IMR-90 (cell line): Measurements from ENCODE around the gene PANK4. TPM values are rescaled to one million over a fixed set of nuclear protein-coding genes. Genes with fewer than 3 reads are reported as not detected.

ENCODE experiments used
- ATAC-seq: fragments of 200-7000 bp; cut with Tn5 transposase; 2 replicates; pipeline ENCODE4 v1.9.1; 2020; ENCODE audit warnings: low read depth, mild to moderate bottlenecking, moderate library complexity
- BruUV-seq: library from RNA; stranded (reverse); fragments of 400-500 nt; replicated peaks from 2 replicates; lab custom pipeline; 2021; lab: Mats Ljungman, UMichigan
- CTCF ChIA-PET: fragments of 300-600 bp; formaldehyde crosslinking; extraction: SDS; loops from one replicate; lab custom pipeline; 2021; ENCODE audit warnings: antibody characterized with exemption; lab: Yijun Ruan, JAX
- POLR2A ChIA-PET: fragments of 300-600 bp; sonication (Branson Sonifier 250); formaldehyde crosslinking; loops from one replicate; lab custom pipeline; 2022; ENCODE audit warnings: antibody characterized with exemption; ENCODE audit not compliant: unreplicated experiment; lab: Charles Lee
- DNase-seq: peaks from one replicate; pipeline ENCODE4 v3.0.0; 2013
- H2AFZ ChIP-seq: replicated peaks from 2 replicates; pipeline ENCODE3; 2013; ENCODE audit warnings: low read length, mild to moderate bottlenecking; ENCODE audit not compliant: poor library complexity
- H2AK5ac ChIP-seq: 2 replicates; pipeline ENCODE4 v1.6.1; 2013; ENCODE audit warnings: low read depth, low read length, inconsistent platforms
- H2AK9ac ChIP-seq: replicated peaks from 2 replicates; pipeline ENCODE3; 2013; ENCODE audit warnings: mild to moderate bottlenecking, low read depth, low read length, moderate library complexity; ENCODE audit not compliant: poor library complexity
- H2BK120ac ChIP-seq: 2 replicates; pipeline ENCODE4 v1.6.1; 2013; ENCODE audit warnings: low read depth, low read length, inconsistent platforms
- H2BK15ac ChIP-seq: 3 replicates; pipeline ENCODE4 v1.6.1; 2013; ENCODE audit warnings: low read depth, low read length, inconsistent platforms
- H2BK20ac ChIP-seq: 2 replicates; pipeline ENCODE4 v1.6.1; 2013; ENCODE audit warnings: low read depth, mild to moderate bottlenecking, inconsistent platforms, low read length, moderate library complexity
- H2BK5ac ChIP-seq: 2 replicates; pipeline ENCODE4 v1.6.1; 2013; ENCODE audit warnings: mild to moderate bottlenecking, low read depth, low read length, inconsistent platforms; ENCODE audit not compliant: poor library complexity, severe bottlenecking
- H3K14ac ChIP-seq: replicated peaks from 2 replicates; pipeline ENCODE4 v1.6.1; 2013; ENCODE audit warnings: low read depth, low read length, inconsistent platforms
- H3K18ac ChIP-seq: 2 replicates; pipeline ENCODE4 v1.6.1; 2013; ENCODE audit warnings: low read depth, low read length, control low read depth
- H3K23ac ChIP-seq: 2 replicates; pipeline ENCODE4 v1.6.1; 2013; ENCODE audit warnings: low read depth, low read length, inconsistent platforms
- H3K27ac ChIP-seq: 2 replicates; pipeline ENCODE4 v1.5.1; 2013; ENCODE audit warnings: mild to moderate bottlenecking, control low read depth, low read length; ENCODE audit not compliant: insufficient read depth
- H3K27me3 ChIP-seq: 2 replicates; pipeline ENCODE4 v1.6.1; 2013; ENCODE audit warnings: low read length; ENCODE audit not compliant: control insufficient read depth, insufficient read depth
- H3K36me3 ChIP-seq: 2 replicates; pipeline ENCODE4 v1.6.1; 2013; ENCODE audit warnings: low read length, mixed read lengths; ENCODE audit not compliant: control insufficient read depth, insufficient read depth
- H3K4ac ChIP-seq: 2 replicates; pipeline ENCODE4 v1.6.1; 2013; ENCODE audit warnings: low read depth, low read length, inconsistent platforms
- H3K4me1 ChIP-seq: 2 replicates; pipeline ENCODE4 v1.6.1; 2013; ENCODE audit warnings: low read length, mixed read lengths; ENCODE audit not compliant: control insufficient read depth, insufficient read depth
- H3K4me2 ChIP-seq: 2 replicates; pipeline ENCODE4 v1.6.1; 2013; ENCODE audit warnings: low read depth, mild to moderate bottlenecking, control low read depth, low read length, moderate library complexity
- H3K4me3 ChIP-seq: 2 replicates; pipeline ENCODE4 v1.5.1; 2013; ENCODE audit warnings: low read depth, mild to moderate bottlenecking, control low read depth, low read length, moderate library complexity; ENCODE audit not compliant: insufficient read depth
- H3K56ac ChIP-seq: 2 replicates; pipeline ENCODE4 v1.6.1; 2013; ENCODE audit warnings: low read length, inconsistent platforms; ENCODE audit not compliant: insufficient read depth; ENCODE audit errors: extremely low read depth
- H3K79me1 ChIP-seq, 2 experiments: 2 replicates each; pipeline ENCODE4 v1.6.1; 2013; ENCODE audit warnings: low read length in 2 of 2, inconsistent platforms in 1 of 2, low read depth in 1 of 2
- H3K9ac ChIP-seq: 2 replicates; pipeline ENCODE4 v1.6.1; 2013; ENCODE audit warnings: low read depth, low read length, control low read depth
- H3K9me1 ChIP-seq: 2 replicates; pipeline ENCODE4 v1.6.1; 2013; ENCODE audit warnings: low read length, inconsistent platforms; ENCODE audit not compliant: insufficient read depth
- H3K9me3 ChIP-seq: 2 replicates; pipeline ENCODE4 v1.6.1; 2013; ENCODE audit warnings: low read length; ENCODE audit not compliant: control insufficient read depth, insufficient read depth
- H4K20me1 ChIP-seq: 2 replicates; pipeline ENCODE4 v1.6.1; 2013; ENCODE audit warnings: low read length, inconsistent platforms; ENCODE audit not compliant: insufficient read depth
- H4K5ac ChIP-seq: 2 replicates; pipeline ENCODE4 v1.6.1; 2013; ENCODE audit warnings: mild to moderate bottlenecking, low read depth, low read length, control low read depth
- H4K8ac ChIP-seq, 2 experiments: 2 replicates each; pipeline ENCODE4 v1.6.1; 2013; ENCODE audit warnings: low read depth in 2 of 2, low read length in 2 of 2, control low read depth in 1 of 2, inconsistent platforms in 1 of 2
- H4K91ac ChIP-seq: 2 replicates; pipeline ENCODE4 v1.6.1; 2013; ENCODE audit warnings: low read depth, low read length, inconsistent platforms; ENCODE audit not compliant: insufficient read depth
- BHLHE40 ChIP-seq: fragments of 150-350 bp; IDR thresholded peaks from 2 replicates; pipeline ENCODE4 v1.6.1; 2016; ENCODE audit warnings: mild to moderate bottlenecking, low read depth, low read length
- CEBPB ChIP-seq: IDR thresholded peaks from 2 replicates; pipeline ENCODE4 v1.6.1; 2012; ENCODE audit warnings: low read depth, low read length, improper control_type of control experiment
- CHD1 ChIP-seq: IDR thresholded peaks from 2 replicates; pipeline ENCODE4 v1.6.1; 2012; ENCODE audit warnings: low read depth, low read length, improper control_type of control experiment
- CTCF ChIP-seq: conservative IDR thresholded peaks from 2 replicates; pipeline ENCODE4 v1.5.1; 2012; ENCODE audit warnings: mild to moderate bottlenecking, low read depth, low read length, improper control_type of control experiment
- ELK1 ChIP-seq: fragments of 150-350 bp; IDR thresholded peaks from 2 replicates; pipeline ENCODE4 v1.6.1; 2016; ENCODE audit warnings: low read depth, mild to moderate bottlenecking, low read length, moderate library complexity, borderline replicate concordance
- FOS ChIP-seq: fragments of 150-350 bp; IDR thresholded peaks from 2 replicates; pipeline ENCODE4 v1.6.1; 2016; ENCODE audit warnings: low read depth, low read length
- MAFK ChIP-seq: IDR thresholded peaks from 2 replicates; pipeline ENCODE4 v1.6.1; 2012; ENCODE audit warnings: low read depth, low read length, improper control_type of control experiment
- MAZ ChIP-seq: IDR thresholded peaks from 2 replicates; pipeline ENCODE4 v1.6.1; 2012; ENCODE audit warnings: low read depth, mild to moderate bottlenecking, low read length, improper control_type of control experiment, moderate library complexity, borderline replicate concordance
- MXI1 ChIP-seq: IDR thresholded peaks from 2 replicates; pipeline ENCODE4 v1.6.1; 2012; ENCODE audit warnings: low read depth, mild to moderate bottlenecking, low read length, moderate library complexity, borderline replicate concordance
- NFE2L2 ChIP-seq: fragments of 150-350 bp; IDR thresholded peaks from 2 replicates; pipeline ENCODE4 v1.6.1; 2016; ENCODE audit warnings: low read depth, mild to moderate bottlenecking, low read length
- POLR2A ChIP-seq: IDR thresholded peaks from 2 replicates; pipeline ENCODE4 v1.6.1; 2012; ENCODE audit warnings: mild to moderate bottlenecking, low read depth, low read length
- RAD21 ChIP-seq: IDR thresholded peaks from 2 replicates; pipeline ENCODE4 v1.6.1; 2012; ENCODE audit warnings: low read length, improper control_type of control experiment
- RCOR1 ChIP-seq: IDR thresholded peaks from 2 replicates; pipeline ENCODE4 v1.6.1; 2012; ENCODE audit warnings: mild to moderate bottlenecking, low read length, improper control_type of control experiment; ENCODE audit not compliant: insufficient replicate concordance
- RFX5 ChIP-seq: IDR thresholded peaks from 2 replicates; pipeline ENCODE4 v1.8.0; 2012; ENCODE audit warnings: low read depth, mild to moderate bottlenecking, low read length, moderate library complexity
- SMC3 ChIP-seq: fragments of 150-350 bp; IDR thresholded peaks from 2 replicates; pipeline ENCODE4 v1.6.1; 2016; ENCODE audit warnings: low read depth, mild to moderate bottlenecking, antibody characterized with exemption, low read length, moderate library complexity
- USF2 ChIP-seq: fragments of 150-350 bp; IDR thresholded peaks from 2 replicates; pipeline ENCODE4 v1.6.1; 2017; ENCODE audit warnings: mild to moderate bottlenecking, antibody characterized with exemption, low read length, low read depth
- WGBS, 2 experiments: methylation state at CpG; one replicate each; pipeline versions ENCODE4 v1.1.5 to v1.1.7; 2013; ENCODE audit warnings: missing lambda C conversion rate in 2 of 2; ENCODE audit not compliant: insufficient read length in 1 of 2; ENCODE audit errors: extremely low coverage in 2 of 2; 5-methylcytosine and 5-hydroxymethylcytosine counted together
- dilution Hi-C: fragments of 300-500 bp; cut with HindIII; formaldehyde crosslinking; loops from one replicate; pipeline ENCODE4 v1.14.3; 2018; ENCODE audit warnings: low sequenced_read_pairs; ENCODE audit not compliant: unreplicated experiment
- in situ Hi-C: fragments of 300-500 bp; cut with MboI; formaldehyde crosslinking; loops from 3 replicates; pipeline ENCODE4 v1.14.3; 2019; ENCODE audit warnings: low sequenced_read_pairs, inconsistent platforms, mixed read lengths
- intact Hi-C: fragments of 100-400 bp; cut with micrococcal nuclease; formaldehyde crosslinking; loops from 2 replicates; pipeline ENCODE4 v1.10.0; 2022
- polyA plus RNA-seq, 3 experiments: library from polyadenylated mRNA; depleted of rRNA; stranded (reverse); fragments of >200 nt; gene quantifications; 2 replicates each; pipeline ENCODE4 v1.2.3, GENCODE V29; 2012; ENCODE audit warnings: low replicate concordance in 1 of 3
- total RNA-seq: library from RNA; depleted of rRNA; stranded (reverse); fragments of >200 nt; gene quantifications from 2 replicates; pipeline ENCODE4 v1.2.3, GENCODE V29; 2012

PANK4 gene
- total and polyA plus RNA-seq, 2 of the 4 experiments (the other 2 are of a cell fraction): 14.0 to 18.5 TPM

- no peak for DNase-seq
- Histone ChIP-seq H3K79me1 (no peaks in the 10 kb centered on the region), H4K5ac (no peak overlapping the region), H2BK120ac (no peak overlapping the region), H3K9me1 (no peaks in the 10 kb centered on the region), H3K9ac (no peak overlapping the region), H4K91ac (no peak overlapping the region), H2AK9ac (no peak overlapping the region), H2BK5ac (no peak overlapping the region), H2AK5ac (no peak overlapping the region), H2BK15ac (no peak overlapping the region), H3K4me2 (no peak overlapping the region), H3K56ac (no peak overlapping the region), H4K8ac (no peak overlapping the region), H3K27ac (no peak overlapping the region), H3K4ac (no peak overlapping the region), H3K9me3 (no peaks in the 10 kb centered on the region), H2BK20ac (no peak overlapping the region), H3K27me3 (peaks cover 7% of the 10 kb centered on the region; the same call in 1 of the 2 replicates), H2AFZ (no peak overlapping the region), H3K36me3 (no peaks in the 10 kb centered on the region), H3K23ac (no peak overlapping the region), H3K4me3 (no peak overlapping the region), H3K4me1 (no peaks in the 10 kb centered on the region), H4K20me1 (no peaks in the 10 kb centered on the region), H3K14ac (no peak overlapping the region), H3K18ac (no peak overlapping the region)
- TF ChIP-seq FOS (no peak), NFE2L2 (no peak), CHD1 (no peak), ELK1 (no peak), MXI1 (no peak), BHLHE40 (no peak), POLR2A (no peak), MAFK (no peak), USF2 (no peak), SMC3 (no peak), RFX5 (no peak), CEBPB (no peak), MAZ (no peak), CTCF (no peak), RCOR1 (no peak), RAD21 (no peak)
- intact Hi-C loops: no loop called here
- ChIA-PET POLR2A (no interaction called here), CTCF (no interaction called here)
- WGBS, 2 experiments: no CpG with 5 or more reads among the region's 4 CpGs
- BruUV-seq: no TSS peak
- dilution Hi-C loops: no loop called here
- no peak for ATAC-seq
- in situ Hi-C loops: no loop called here
Observed at GRCh38 chr1:2499260-2499659, 27.1 kb downstream of the PANK4 start.
